A673 (cell line): ENCODE results near the gene LRBA.

ENCODE experiments used
- CTCF ChIP-seq: fragments of 300-800, 200-600 bp; sonication (generic); conservative IDR thresholded peaks from 2 replicates; pipeline ENCODE4 v1.5.1; 2017; ENCODE audit warnings: low read depth, mild to moderate bottlenecking, antibody characterized with exemption, low read length, moderate library complexity, mixed read lengths
- EZH2 ChIP-seq: fragments of 200-600 bp; sonication (generic); IDR thresholded peaks from 2 replicates; pipeline ENCODE4 v1.6.1; 2017; ENCODE audit warnings: borderline replicate concordance, low read depth, mild to moderate bottlenecking, mixed read lengths, antibody characterized with exemption, low read length; ENCODE audit not compliant: poor library complexity, severe bottlenecking

DNA sequence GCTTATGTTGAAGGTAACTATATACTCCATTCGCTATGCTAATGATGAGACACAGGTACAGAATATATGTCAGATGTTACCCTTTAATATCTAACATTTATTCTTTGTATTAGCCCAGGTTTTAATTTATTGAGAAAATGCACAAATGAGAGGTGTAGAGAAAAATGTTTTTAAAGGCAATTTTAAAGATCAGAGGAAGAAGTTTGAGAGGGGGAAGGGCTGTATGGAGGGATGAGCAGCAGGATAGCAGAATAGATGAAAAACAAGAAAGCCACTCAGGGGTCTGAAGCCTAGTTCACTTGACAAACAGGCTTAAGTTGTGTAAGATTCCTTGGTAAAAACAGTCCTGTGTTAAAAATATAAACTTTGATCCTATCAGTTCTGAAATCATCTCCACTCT lies 429.5 kb downstream of the LRBA start:
- TF ChIP-seq EZH2 (no peak), CTCF (no peak)
